Stimulated activated CD4-positive, alpha-beta T cell treated with anti-CD3 and anti-CD28 coated beads, Interleukin-2, amount 100 ng/mL, for 4 hours (primary cell): ENCODE data around the gene FLVCR1.

Experiments used
- DNase-seq: peaks from one replicate; pipeline ENCODE4 v3.0.0-alpha.2; 2020; ENCODE audit warnings: low read depth

Gene FLVCR1

GRCh38 chr1:212945463-212946160 is 87.5 kb downstream of the FLVCR1 start:
- DNase-seq, result no peak

DNA sequence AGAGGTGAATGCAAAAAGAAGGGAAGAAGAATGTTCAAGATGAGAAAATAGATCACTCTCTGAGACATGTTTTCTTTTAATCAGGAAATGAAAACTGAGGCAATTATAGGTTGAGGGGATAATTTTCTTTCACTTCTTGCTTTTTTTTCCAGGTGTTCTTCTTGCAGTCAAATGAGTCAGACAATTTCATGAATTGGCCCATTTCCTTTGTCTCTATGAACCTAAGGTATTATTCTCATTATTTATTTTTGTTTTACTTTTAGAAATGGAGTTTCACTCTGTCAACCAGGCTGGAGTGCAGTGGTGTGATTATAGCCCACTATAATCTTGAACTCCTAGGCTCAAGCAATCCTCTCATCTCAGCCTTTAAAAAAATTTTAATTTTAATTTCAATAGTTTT is 88.8 kb downstream of the FLVCR1 start:
- DNase-seq, result no peak
